GM18868 (cell line): Measurements from ENCODE around the gene ZNF57.
"Not testable (repeated sequence)": the region's sequence is repeated elsewhere in the genome, so short reads cannot be mapped to it uniquely, and the experiment has no call there.

Source experiments
- ATAC-seq: cut with Tn5 transposase; IDR thresholded peaks from one replicate; pipeline ENCODE4 v1.9.1; 2021; ENCODE audit warnings: mild to moderate bottlenecking, moderate library complexity; ENCODE audit not compliant: unreplicated experiment

Gene ZNF57

DNA sequence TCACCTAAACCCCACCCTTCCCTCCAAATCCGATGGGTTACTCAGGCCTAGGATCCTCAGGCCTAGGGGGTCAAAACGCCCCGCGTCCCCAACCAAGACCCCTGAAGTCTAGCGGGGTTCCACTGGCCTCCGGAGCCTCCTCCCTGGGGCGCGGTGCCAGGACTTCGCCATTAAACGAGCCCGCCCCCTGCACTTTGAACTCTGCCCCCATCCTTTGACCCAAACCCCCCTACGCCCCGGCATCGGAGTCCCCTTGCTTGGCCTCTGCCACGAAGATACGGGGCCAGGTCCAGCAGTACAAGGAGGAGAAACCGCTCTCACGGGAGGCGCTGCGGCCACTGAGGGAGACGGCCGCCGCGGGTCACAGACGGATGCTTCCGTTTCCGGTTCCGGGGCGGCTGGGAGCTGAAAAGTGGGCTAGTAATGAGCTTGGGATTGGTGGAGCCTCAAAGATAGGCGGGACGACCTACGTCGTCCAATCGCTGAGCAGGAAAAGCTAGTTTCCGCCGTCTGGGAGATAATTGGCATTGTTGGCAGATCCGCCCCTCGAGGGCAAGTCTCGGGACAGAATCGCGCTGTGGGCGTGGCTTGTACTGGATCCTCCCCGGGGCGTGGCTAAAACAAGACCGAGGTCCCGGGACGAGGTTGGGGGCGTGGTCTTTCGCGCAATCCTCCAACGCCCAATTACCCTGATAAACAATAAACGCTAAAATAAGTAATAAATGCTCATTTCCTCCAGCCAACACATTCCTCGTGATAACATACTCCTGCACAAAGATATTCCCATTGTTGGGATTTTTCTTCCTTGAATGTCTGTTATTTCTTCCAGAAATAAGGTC, 49.8 kb downstream of the ZNF57 start:
- peak; percentile 94 for ATAC-seq

DNA sequence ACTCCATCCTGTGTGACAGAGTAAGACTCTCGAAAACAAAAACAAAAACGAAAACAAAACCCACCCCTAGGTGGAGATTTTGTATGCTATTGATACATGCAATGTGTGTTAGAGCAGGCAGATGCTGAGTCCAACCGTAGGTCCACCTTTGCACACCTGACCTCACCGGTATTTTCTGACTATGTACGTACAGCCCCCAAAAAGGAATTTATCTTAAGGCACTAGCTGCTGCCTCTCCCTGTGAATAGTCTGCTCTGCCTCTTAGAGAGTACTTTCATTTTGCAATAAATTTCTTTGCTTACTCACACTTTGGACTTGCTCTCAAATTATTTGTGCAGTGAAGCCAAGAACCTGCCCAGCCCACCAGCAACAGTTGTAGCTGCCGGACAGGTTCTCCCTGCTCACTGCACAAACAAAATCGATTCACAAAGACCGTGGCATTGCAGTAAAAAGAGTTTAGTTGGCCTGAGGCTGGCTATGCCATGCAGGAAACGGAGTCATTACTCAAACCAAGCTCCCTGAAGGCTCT, 52.3 kb downstream of the ZNF57 start:
- ATAC-seq: no peak

DNA sequence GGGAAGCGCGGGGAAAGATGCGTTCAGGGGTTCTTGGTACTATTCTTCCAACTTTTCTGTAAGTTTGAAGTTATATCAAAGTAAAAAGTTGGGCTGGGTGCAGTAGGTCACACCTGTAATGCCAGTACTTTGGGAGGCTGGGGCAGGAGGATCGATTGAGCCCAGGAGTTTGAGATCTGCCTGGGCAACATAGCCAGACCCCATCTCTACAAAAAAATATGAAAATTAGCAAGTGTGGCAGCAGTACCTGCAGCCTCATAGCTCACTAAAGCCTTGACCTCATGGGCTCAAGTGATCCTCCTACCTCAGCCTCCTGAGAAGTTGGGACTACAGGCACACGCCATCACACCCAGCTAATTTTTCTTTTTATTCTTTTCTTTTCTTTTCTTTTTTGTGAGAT, 56.4 kb downstream of the ZNF57 start:
- ATAC-seq: no peak

DNA sequence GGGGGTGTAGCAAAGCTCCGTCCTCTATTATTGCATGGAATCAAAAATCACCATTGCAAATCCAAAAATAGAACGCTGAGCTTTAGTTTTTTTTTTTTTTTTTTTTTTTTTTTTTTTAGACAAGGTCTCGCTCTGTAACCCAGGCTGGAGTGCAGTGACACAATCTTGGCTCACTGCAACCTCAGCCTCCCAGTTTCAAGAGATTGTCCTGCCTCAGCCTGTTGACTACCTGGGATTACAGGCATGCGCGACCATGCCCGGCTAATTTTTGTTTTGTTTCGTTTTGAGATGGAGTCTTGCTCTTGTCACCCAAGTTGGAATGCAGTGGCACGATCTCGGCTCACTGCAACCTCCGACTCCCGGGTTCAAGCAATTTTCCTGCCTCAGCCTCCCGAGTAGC, 59.4 kb downstream of the ZNF57 start:
- no peak for ATAC-seq

DNA sequence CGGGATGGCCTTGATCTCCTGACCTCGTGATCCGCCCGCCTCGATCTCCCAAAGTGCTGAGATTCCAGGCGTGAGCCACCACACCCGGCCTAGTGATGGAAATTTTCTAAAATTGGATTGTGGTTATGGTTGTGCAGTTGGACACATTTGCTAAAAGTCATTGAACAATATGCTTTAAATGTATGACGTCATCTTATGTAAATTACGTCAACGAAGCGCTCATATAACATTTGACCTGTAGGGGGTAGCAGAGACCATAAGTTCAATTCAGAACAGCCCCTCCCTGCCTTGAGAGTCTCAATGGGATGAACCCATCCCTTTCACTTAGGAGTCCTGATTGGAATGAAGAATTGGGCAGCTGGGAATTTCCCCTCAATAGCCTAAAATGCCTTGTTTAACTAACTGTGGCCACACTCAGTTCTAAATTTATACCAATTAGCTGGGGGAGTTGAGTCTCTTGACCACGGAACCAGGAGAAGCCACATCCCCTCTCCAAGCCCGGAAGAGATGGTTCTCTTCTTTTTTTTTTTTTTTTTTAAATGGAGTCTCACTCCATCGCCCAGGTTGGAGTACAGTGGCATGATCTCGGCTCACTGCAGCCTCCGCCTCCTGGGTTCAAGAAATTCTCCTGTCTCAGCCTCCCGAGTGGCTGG, 61.4 kb downstream of the ZNF57 start:
- ATAC-seq: no peak

DNA sequence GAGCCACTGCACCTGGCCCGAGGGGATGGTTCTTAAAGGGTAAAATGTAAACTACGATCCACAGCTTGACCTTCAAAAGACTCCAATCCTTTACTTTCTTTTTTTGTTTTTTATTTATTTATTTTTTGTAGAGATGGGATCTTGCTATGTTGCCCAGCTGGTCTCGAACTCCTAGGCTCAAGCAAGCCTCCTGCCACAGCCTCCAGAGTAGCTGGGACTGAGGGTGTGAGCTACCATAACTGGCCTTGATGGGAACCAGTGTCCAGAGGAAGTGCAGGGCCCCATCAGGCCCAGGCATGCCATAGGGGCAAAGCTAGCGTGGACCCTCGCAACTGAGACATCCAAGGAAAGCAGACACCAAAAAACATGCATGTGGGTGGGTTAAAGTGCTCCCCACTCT, 62.4 kb downstream of the ZNF57 start:
- ATAC-seq: no peak

DNA sequence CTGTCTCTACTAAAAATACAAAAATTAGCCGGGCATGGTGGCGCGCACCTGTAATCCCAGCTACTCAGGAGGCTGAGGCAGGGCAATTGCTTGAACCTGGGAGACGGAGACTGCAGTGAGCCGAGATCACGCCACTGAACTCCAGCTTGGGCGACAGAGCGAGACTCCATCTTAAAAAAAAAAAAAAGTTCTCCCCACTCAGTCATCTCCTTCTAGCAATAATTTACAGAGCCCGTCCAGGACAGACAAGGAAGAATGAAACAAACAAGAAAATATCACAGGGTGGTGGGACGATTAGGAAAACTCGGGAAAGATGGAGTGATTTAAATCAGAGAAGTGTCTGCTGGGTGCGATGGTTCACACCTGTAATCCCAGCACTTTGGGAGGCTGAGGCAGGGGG, 62.9 kb downstream of the ZNF57 start:
- ATAC-seq: not testable (repeated sequence)

DNA sequence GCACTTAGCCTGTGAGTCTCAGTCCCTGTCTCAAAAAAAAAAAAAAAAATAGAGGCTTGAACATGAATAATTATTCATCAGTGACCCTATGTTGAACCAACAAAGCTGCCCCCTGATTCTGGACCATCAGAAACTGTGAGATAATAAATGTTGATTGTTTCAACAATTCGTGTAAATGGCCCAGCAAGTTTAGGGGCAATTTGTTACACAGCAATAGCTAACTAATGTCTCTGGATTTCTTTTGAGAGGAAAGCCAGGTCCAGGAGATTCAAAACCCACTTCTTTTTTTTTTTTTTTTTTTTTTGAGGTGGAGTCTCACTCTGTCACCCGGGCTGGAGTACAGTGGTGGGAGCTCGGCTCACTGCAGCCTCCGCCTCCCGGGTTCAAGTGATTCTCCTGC, 64.1 kb downstream of the ZNF57 start:
- ATAC-seq: no peak

DNA sequence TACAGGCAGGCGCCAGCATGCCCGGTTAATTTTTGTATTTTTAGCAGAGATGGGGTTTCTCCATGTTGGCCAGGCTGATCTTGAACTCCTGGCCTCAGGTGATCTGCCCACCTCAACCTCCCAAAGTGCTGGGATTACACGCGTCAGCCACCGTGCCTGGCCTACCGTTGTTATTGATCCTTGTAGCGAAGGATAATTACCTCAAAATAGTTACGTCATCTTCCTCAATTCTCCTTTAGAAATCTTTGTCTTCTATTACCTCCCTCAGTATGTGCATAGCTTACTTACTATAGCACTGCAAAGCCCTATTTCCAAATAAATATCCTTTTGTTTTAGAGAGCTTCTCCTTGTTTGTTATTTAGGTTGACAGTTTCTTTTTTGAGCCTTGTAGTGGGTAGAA, 67.2 kb downstream of the ZNF57 start:
- ATAC-seq: no peak
